ENCODE measurements around the gene OSBPL9.

The OSBPL9 gene

GRCh38 chr1:51689643-51690042 lies 72.8 kb downstream of the OSBPL9 start:
- TF ChIP-seq ZBTB20 (tag by site-specific recombination; IDR thresholded peaks at IDR 0.05): no peak
- TF ChIP-seq, protein P1, sequence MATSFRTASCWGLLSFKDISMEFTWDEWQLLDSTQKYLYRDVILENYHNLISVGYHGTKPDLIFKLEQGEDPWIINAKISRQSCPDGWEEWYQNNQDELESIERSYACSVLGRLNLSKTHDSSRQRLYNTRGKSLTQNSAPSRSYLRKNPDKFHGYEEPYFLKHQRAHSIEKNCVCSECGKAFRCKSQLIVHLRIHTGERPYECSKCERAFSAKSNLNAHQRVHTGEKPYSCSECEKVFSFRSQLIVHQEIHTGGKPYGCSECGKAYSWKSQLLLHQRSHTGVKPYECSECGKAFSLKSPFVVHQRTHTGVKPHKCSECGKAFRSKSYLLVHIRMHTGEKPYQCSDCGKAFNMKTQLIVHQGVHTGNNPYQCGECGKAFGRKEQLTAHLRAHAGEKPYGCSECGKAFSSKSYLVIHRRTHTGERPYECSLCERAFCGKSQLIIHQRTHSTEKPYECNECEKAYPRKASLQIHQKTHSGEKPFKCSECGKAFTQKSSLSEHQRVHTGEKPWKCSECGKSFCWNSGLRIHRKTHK (tag by site-specific recombination; IDR thresholded peaks at IDR 0.05): no peak
- TF ChIP-seq ZNF184 (tag by site-specific recombination; IDR thresholded peaks at IDR 0.05): no peak
- TF ChIP-seq ZBTB48 (tag by site-specific recombination; IDR thresholded peaks at IDR 0.05): no peak
- no peak for TF ChIP-seq ZNF623 (tag by site-specific recombination; IDR thresholded peaks at IDR 0.05)
- H3K4me1 ChIP-seq (ENCODE audit: control insufficient read depth, insufficient read depth, low read length): peaks cover 31% of the 10 kb centered on the region
- CTCF ChIA-PET: interaction anchor here (0.7 to 1.4 kb wide), 2 partner anchors 24 to 40 kb away, joined by 3 to 5 read pairs; no protein-coding TSS in a partner anchor
- no peaks in the 10 kb centered on the region for H3K36me3 ChIP-seq (ENCODE audit: control insufficient read depth in 2 of 2, insufficient read depth in 1 of 2, low read length in 2 of 2)
- H3K9me3 ChIP-seq (ENCODE audit: control insufficient read depth, insufficient read depth, low read depth, low read length): no peaks in the 10 kb centered on the region
- POLR2A ChIA-PET: no interaction called here
- no peak overlapping the region for H3K4me3 ChIP-seq (ENCODE audit: low read depth, low read length)
- no peak overlapping the region for H3K27ac ChIP-seq (ENCODE audit: extremely low read depth, low read depth, low read length)

DNA sequence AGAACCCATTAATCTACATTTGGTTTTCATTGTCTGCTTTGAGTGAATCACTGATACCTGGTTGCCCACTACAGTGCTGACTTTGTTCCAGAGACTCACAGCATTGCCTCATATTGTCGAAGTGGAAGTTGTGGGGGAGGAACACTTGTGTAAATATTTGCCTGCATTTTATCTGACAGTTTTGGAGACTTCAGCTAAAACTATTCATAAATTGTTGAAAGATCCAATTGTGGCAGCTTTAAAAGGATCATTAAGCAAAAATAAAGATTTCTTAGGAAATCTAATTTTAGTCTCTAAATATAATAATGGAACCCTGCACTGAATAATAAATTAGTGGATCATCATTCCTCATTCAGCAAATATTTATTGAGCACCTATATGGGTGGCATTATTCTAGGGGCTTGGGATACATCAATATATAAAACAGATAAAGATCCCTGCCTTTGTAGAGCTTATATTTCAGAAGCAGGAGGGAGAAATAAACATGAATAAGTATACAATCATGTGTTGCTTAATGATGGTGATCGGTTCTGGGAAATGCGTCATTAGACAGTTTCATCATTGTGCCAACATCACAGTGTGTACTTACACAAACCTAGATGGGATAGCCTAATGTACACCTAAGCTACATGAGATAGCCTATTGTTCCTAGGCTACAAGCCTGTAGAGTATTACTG lies 73.5 kb downstream of the OSBPL9 start:
- ChIA-PET CTCF (interaction anchor here (0.7 to 1.4 kb wide), 4 partner anchors 16 to 260 kb away, joined by 3 to 10 read pairs (median 4); no protein-coding TSS in a partner anchor), POLR2A (no interaction called here)
- Histone ChIP-seq H3K36me3 (ENCODE audit: control insufficient read depth in 2 of 2, insufficient read depth in 1 of 2, low read length in 2 of 2) (no peaks in the 10 kb centered on the region), H3K4me1 (ENCODE audit: control insufficient read depth, insufficient read depth, low read length) (peaks cover 31% of the 10 kb centered on the region), H3K4me3 (ENCODE audit: low read depth, low read length) (no peak overlapping the region), H3K27ac (ENCODE audit: extremely low read depth, low read depth, low read length) (peak overlapping the region; percentile 26; the same call in 1 of the 2 replicates), H3K9me3 (ENCODE audit: control insufficient read depth, insufficient read depth, low read depth, low read length) (no peaks in the 10 kb centered on the region)
- TF ChIP-seq ZNF394 (tag by site-specific recombination; IDR thresholded peaks at IDR 0.05; ENCODE audit: borderline replicate concordance) (no peak), ZFHX2 (tag by site-specific recombination; conservative IDR thresholded peaks at IDR 0.05) (0 out of 2 replicates have a peak, but pooled peaks have one; percentile 20), ZNF791 (tag by site-specific recombination; IDR thresholded peaks at IDR 0.05) (no peak), ZNF624 (tag by site-specific recombination; IDR thresholded peaks at IDR 0.05) (no peak), ZNF544 (tag by site-specific recombination; IDR thresholded peaks at IDR 0.05) (no peak), YY1 (tag by site-specific recombination; IDR thresholded peaks at IDR 0.05) (no peak), HOXA7 (CRISPR knock-in tag; IDR thresholded peaks at IDR 0.05; ENCODE audit: borderline replicate concordance) (no peak), RBAK (tag by site-specific recombination; IDR thresholded peaks at IDR 0.05) (no peak), ZBTB20 (tag by site-specific recombination; IDR thresholded peaks at IDR 0.05) (0 out of 2 replicates have a peak, but pooled peaks have one; percentile 13), ZNF664 (tag by site-specific recombination; IDR thresholded peaks at IDR 0.05) (peak; percentile 85), IKZF3 (tag by site-specific recombination; IDR thresholded peaks at IDR 0.05) (no peak), ZNF654 (tag by site-specific recombination; IDR thresholded peaks at IDR 0.05; ENCODE audit: low read depth) (no peak), KLF7 (tag by site-specific recombination; IDR thresholded peaks at IDR 0.05; ENCODE audit: borderline replicate concordance) (no peak), SCRT1 (tag by site-specific recombination; IDR thresholded peaks at IDR 0.05; ENCODE audit: borderline replicate concordance) (no peak), SP7 (tag by site-specific recombination; IDR thresholded peaks at IDR 0.05) (peak; percentile 43; the same call in 1 of the 2 replicates), SETDB1 (IDR thresholded peaks at IDR 0.05; ENCODE audit: insufficient read length, low read length) (no peak), KLF16 (tag by site-specific recombination; IDR thresholded peaks at IDR 0.05) (no peak), ZXDB (tag by site-specific recombination; IDR thresholded peaks at IDR 0.05) (no peak), KLF10 (tag by site-specific recombination; IDR thresholded peaks at IDR 0.05) (no peak), ZBTB21 (tag by site-specific recombination; IDR thresholded peaks at IDR 0.05) (peak; percentile 69; the same call in 1 of the 2 replicates), ZBTB8A (tag by site-specific recombination; IDR thresholded peaks at IDR 0.05) (no peak), HOXD13 (CRISPR knock-in tag; IDR thresholded peaks at IDR 0.05; ENCODE audit: borderline replicate concordance) (no peak)
- TF ChIP-seq, protein P2, sequence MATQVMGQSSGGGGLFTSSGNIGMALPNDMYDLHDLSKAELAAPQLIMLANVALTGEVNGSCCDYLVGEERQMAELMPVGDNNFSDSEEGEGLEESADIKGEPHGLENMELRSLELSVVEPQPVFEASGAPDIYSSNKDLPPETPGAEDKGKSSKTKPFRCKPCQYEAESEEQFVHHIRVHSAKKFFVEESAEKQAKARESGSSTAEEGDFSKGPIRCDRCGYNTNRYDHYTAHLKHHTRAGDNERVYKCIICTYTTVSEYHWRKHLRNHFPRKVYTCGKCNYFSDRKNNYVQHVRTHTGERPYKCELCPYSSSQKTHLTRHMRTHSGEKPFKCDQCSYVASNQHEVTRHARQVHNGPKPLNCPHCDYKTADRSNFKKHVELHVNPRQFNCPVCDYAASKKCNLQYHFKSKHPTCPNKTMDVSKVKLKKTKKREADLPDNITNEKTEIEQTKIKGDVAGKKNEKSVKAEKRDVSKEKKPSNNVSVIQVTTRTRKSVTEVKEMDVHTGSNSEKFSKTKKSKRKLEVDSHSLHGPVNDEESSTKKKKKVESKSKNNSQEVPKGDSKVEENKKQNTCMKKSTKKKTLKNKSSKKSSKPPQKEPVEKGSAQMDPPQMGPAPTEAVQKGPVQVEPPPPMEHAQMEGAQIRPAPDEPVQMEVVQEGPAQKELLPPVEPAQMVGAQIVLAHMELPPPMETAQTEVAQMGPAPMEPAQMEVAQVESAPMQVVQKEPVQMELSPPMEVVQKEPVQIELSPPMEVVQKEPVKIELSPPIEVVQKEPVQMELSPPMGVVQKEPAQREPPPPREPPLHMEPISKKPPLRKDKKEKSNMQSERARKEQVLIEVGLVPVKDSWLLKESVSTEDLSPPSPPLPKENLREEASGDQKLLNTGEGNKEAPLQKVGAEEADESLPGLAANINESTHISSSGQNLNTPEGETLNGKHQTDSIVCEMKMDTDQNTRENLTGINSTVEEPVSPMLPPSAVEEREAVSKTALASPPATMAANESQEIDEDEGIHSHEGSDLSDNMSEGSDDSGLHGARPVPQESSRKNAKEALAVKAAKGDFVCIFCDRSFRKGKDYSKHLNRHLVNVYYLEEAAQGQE (tag by site-specific recombination; IDR thresholded peaks at IDR 0.05): no peak
- TF ChIP-seq, protein P3, sequence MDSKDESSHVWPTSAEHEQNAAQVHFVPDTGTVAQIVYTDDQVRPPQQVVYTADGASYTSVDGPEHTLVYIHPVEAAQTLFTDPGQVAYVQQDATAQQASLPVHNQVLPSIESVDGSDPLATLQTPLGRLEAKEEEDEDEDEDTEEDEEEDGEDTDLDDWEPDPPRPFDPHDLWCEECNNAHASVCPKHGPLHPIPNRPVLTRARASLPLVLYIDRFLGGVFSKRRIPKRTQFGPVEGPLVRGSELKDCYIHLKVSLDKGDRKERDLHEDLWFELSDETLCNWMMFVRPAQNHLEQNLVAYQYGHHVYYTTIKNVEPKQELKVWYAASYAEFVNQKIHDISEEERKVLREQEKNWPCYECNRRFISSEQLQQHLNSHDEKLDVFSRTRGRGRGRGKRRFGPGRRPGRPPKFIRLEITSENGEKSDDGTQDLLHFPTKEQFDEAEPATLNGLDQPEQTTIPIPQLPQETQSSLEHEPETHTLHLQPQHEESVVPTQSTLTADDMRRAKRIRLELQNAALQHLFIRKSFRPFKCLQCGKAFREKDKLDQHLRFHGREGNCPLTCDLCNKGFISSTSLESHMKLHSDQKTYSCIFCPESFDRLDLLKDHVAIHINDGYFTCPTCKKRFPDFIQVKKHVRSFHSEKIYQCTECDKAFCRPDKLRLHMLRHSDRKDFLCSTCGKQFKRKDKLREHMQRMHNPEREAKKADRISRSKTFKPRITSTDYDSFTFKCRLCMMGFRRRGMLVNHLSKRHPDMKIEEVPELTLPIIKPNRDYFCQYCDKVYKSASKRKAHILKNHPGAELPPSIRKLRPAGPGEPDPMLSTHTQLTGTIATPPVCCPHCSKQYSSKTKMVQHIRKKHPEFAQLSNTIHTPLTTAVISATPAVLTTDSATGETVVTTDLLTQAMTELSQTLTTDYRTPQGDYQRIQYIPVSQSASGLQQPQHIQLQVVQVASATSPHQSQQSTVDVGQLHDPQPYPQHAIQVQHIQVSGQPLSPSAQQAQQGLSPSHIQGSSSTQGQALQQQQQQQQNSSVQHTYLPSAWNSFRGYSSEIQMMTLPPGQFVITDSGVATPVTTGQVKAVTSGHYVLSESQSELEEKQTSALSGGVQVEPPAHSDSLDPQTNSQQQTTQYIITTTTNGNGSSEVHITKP (tag by site-specific recombination; IDR thresholded peaks at IDR 0.05): peak; percentile 86

All from HEK293 (cell line).